Hepatocyte (in vitro differentiated cells): ENCODE results near the gene VSIR.

ENCODE experiments used
- EZH2 ChIP-seq: fragments of 200-600 bp; sonication (generic); IDR thresholded peaks from 2 replicates; pipeline ENCODE4 v1.6.1; 2016; ENCODE audit warnings: antibody characterized with exemption, mild to moderate bottlenecking, borderline replicate concordance
- EZH2phosphoT487 ChIP-seq: fragments of 200-600 bp; sonication (generic); IDR thresholded peaks from one replicate; pipeline ENCODE4 v1.6.1; 2018; ENCODE audit warnings: antibody characterized with exemption, mild to moderate bottlenecking, low read depth, moderate library complexity; ENCODE audit not compliant: unreplicated experiment, severe bottlenecking
- TF ChIP-seq, protein P1 (sequence below): fragments of 200-600 bp; sonication (generic); IDR thresholded peaks from 2 replicates; pipeline ENCODE4 v1.5.1; 2016; ENCODE audit warnings: antibody characterized with exemption, mild to moderate bottlenecking; ENCODE audit not compliant: poor library complexity

- TF ChIP-seq, protein P1, sequence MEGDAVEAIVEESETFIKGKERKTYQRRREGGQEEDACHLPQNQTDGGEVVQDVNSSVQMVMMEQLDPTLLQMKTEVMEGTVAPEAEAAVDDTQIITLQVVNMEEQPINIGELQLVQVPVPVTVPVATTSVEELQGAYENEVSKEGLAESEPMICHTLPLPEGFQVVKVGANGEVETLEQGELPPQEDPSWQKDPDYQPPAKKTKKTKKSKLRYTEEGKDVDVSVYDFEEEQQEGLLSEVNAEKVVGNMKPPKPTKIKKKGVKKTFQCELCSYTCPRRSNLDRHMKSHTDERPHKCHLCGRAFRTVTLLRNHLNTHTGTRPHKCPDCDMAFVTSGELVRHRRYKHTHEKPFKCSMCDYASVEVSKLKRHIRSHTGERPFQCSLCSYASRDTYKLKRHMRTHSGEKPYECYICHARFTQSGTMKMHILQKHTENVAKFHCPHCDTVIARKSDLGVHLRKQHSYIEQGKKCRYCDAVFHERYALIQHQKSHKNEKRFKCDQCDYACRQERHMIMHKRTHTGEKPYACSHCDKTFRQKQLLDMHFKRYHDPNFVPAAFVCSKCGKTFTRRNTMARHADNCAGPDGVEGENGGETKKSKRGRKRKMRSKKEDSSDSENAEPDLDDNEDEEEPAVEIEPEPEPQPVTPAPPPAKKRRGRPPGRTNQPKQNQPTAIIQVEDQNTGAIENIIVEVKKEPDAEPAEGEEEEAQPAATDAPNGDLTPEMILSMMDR: no peak
- TF ChIP-seq EZH2phosphoT487 (no peak), EZH2 (no peak)
Measured at GRCh38 chr10:71718165-71718698, 55.1 kb downstream of the VSIR start.
